DMS53 treated with DMSO at 0.1 percent for 48 hours (cell line): ENCODE data around the gene MRPL24.
A peak's percentile ranks its signal among the peaks of the same experiment; 100 is the strongest.

Experiments
- DNase-seq: peaks from one replicate; lab custom pipeline; 2025; ENCODE audit not compliant: unreplicated experiment; lab: John Stamatoyannopoulos, UW

Gene MRPL24

GRCh38 chr1:156744344-156744743, 3.5 kb upstream of the MRPL24 start:
- no peak for DNase-seq

- no peak for DNase-seq
Measured at GRCh38 chr1:156743367-156744302, 2.7 kb upstream of the MRPL24 start.

GRCh38 chr1:156742801-156743200, 1.9 kb upstream of the MRPL24 start:
- no peak for DNase-seq

GRCh38 chr1:156742017-156742416, 1.1 kb upstream of the MRPL24 start:
- no peak for DNase-seq

GRCh38 chr1:156741481-156741983, 644 bp upstream of the MRPL24 start:
- DNase-seq = no peak

- DNase-seq = peak; percentile 27
Measured at GRCh38 chr1:156740237-156740740, 599 bp downstream of the MRPL24 start.

- no peak for DNase-seq
Measured at GRCh38 chr1:156738916-156739315, 2.0 kb downstream of the MRPL24 start.

GRCh38 chr1:156738407-156738806, 2.5 kb downstream of the MRPL24 start:
- no peak for DNase-seq

- DNase-seq = no peak
Measured at GRCh38 chr1:156733989-156734584, 6.8 kb downstream of the MRPL24 start.

- DNase-seq = peak; percentile 95
Measured at GRCh38 chr1:156728599-156729462, 12.1 kb downstream of the MRPL24 start, which contains the start of gene ISG20L2. Gene ISG20L2, minus strand, starts transcription at chr1:156728766. Its CDS starts 1,114 bp downstream, at chr1:156727652.

- DNase-seq = peak; percentile 72
Measured at GRCh38 chr1:156727926-156728598, 12.8 kb downstream of the MRPL24 start, which contains the start of gene METTL25B. Gene METTL25B, plus strand, starts transcription at chr1:156728469. Its CDS starts 636 bp downstream, at chr1:156729105.

- no peak for DNase-seq
Measured at GRCh38 chr1:156727492-156727891, 13.4 kb downstream of the MRPL24 start.

GRCh38 chr1:156726549-156727226, 14.2 kb downstream of the MRPL24 start:
- peak; percentile 38 for DNase-seq

- peak; percentile 95 for DNase-seq
Measured at GRCh38 chr1:156725683-156726280, 15.1 kb downstream of the MRPL24 start.

- DNase-seq = no peak
Measured at GRCh38 chr1:156721535-156721934, 19.4 kb downstream of the MRPL24 start.

GRCh38 chr1:156721131-156721530, 19.8 kb downstream of the MRPL24 start:
- no peak for DNase-seq

GRCh38 chr1:156717351-156717750, 23.5 kb downstream of the MRPL24 start:
- DNase-seq = no peak

- DNase-seq = no peak
Measured at GRCh38 chr1:156714830-156715229, 26.1 kb downstream of the MRPL24 start.

- DNase-seq = no peak
Measured at GRCh38 chr1:156712626-156713025, 28.3 kb downstream of the MRPL24 start.
